PC-9 (cell line): ENCODE measurements around the gene IFI27L1.

Experiments used
- CTCF ChIP-seq: fragments of 200-600 bp; sonication (generic); conservative IDR thresholded peaks from 2 replicates; pipeline ENCODE4 v1.6.1; 2017; ENCODE audit warnings: mixed run types, antibody characterized with exemption, mild to moderate bottlenecking, moderate library complexity
- EZH2 ChIP-seq: fragments of 200-600 bp; sonication (generic); IDR thresholded peaks from 2 replicates; pipeline ENCODE4 v1.8.0; 2017; ENCODE audit warnings: antibody characterized with exemption, low read depth

- TF ChIP-seq CTCF (no peak), EZH2 (no peak)
Observed at GRCh38 chr14:94115058-94115591, 34.0 kb downstream of the IFI27L1 start.
